Liver (tissue), 9 donors: Measurements from ENCODE around the gene PMS1. TPM values are rescaled to one million over a fixed set of nuclear protein-coding genes. Genes with fewer than 3 reads are reported as not detected.

ENCODE experiments used
- DNase-seq: peaks from one replicate; pipeline ENCODE4 v3.0.0-alpha.2; 2017; ENCODE audit warnings: low spot score
- H3K27ac ChIP-seq, 2 donors: one replicate each; pipeline ENCODE4 v1.7.0; 2013; ENCODE audit warnings: inconsistent platforms in 2 of 2, low read length in 2 of 2, control low read depth in 1 of 2, low read depth in 1 of 2, mild to moderate bottlenecking in 1 of 2
- H3K27me3 ChIP-seq, 4 donors: one replicate each; pipeline versions ENCODE4 v1.6.1 to v1.7.0; 2013; ENCODE audit warnings: low read length in 3 of 4, inconsistent platforms in 1 of 4, mild to moderate bottlenecking in 1 of 4, moderate library complexity in 1 of 4; ENCODE audit not compliant: control insufficient read depth in 4 of 4, insufficient read depth in 4 of 4
- H3K36me3 ChIP-seq, 4 donors: one replicate each; pipeline versions ENCODE4 v1.6.1 to v1.7.0; 2013; ENCODE audit warnings: low read length in 3 of 4, mild to moderate bottlenecking in 3 of 4, low read depth in 1 of 4, moderate library complexity in 1 of 4; ENCODE audit not compliant: control insufficient read depth in 4 of 4, insufficient read depth in 3 of 4
- H3K4me1 ChIP-seq, 4 donors: one replicate each; pipeline versions ENCODE4 v1.6.1 to v1.7.0; 2013; ENCODE audit warnings: low read length in 3 of 4, mild to moderate bottlenecking in 3 of 4, moderate library complexity in 1 of 4; ENCODE audit not compliant: control insufficient read depth in 4 of 4, insufficient read depth in 4 of 4
- H3K4me3 ChIP-seq, 3 donors: one replicate each; pipeline versions ENCODE4 v1.6.1 to v1.7.0; 2013; ENCODE audit warnings: low read length in 3 of 3, control low read depth in 1 of 3, low read depth in 1 of 3, mild to moderate bottlenecking in 1 of 3
- H3K9ac ChIP-seq, 2 donors: one replicate each; pipeline ENCODE4 v1.7.0; 2013; ENCODE audit warnings: low read length in 2 of 2, mild to moderate bottlenecking in 2 of 2, moderate library complexity in 2 of 2, control low read depth in 1 of 2, low read depth in 1 of 2
- H3K9me3 ChIP-seq, 4 donors: one replicate each; pipeline versions ENCODE4 v1.6.1 to v1.7.0; 2013; ENCODE audit warnings: low read length in 3 of 4; ENCODE audit not compliant: control insufficient read depth in 4 of 4
- EGR1 ChIP-seq, 2 donors: IDR thresholded peaks; 2 replicates each; pipeline ENCODE4 v1.6.1; 2016 to 2018; ENCODE audit warnings: antibody characterized with exemption in 2 of 2, low read depth in 2 of 2
- FOXA1 ChIP-seq: IDR thresholded peaks from 2 replicates; pipeline ENCODE4 v1.6.1; 2016; ENCODE audit warnings: antibody characterized with exemption
- FOXA2 ChIP-seq: IDR thresholded peaks from 2 replicates; pipeline ENCODE4 v1.6.1; 2016; ENCODE audit warnings: antibody characterized with exemption
- GABPA ChIP-seq, 2 donors: IDR thresholded peaks in 1 of 2; conservative IDR thresholded peaks in 1 of 2; 2 replicates each; pipeline ENCODE4 v1.6.1; 2016; ENCODE audit warnings: antibody characterized with exemption in 2 of 2, mild to moderate bottlenecking in 1 of 2, moderate library complexity in 1 of 2
- HNF4A ChIP-seq, 2 donors: conservative IDR thresholded peaks; 2 replicates each; pipeline ENCODE4 v1.6.1; 2016; ENCODE audit warnings: antibody characterized with exemption in 2 of 2, mild to moderate bottlenecking in 2 of 2
- HNF4G ChIP-seq: IDR thresholded peaks from 2 replicates; pipeline ENCODE4 v1.6.1; 2016; ENCODE audit warnings: antibody characterized with exemption
- JUND ChIP-seq, 2 donors: IDR thresholded peaks; 2 replicates each; pipeline ENCODE4 v1.6.1; 2016; ENCODE audit warnings: antibody characterized with exemption in 2 of 2
- NR2F2 ChIP-seq: IDR thresholded peaks from 2 replicates; pipeline ENCODE4 v1.6.1; 2016; ENCODE audit warnings: antibody characterized with exemption
- RAD21 ChIP-seq, 2 donors: IDR thresholded peaks; 2 replicates each; pipeline ENCODE4 v1.6.1; 2016; ENCODE audit warnings: antibody characterized with exemption in 2 of 2, mild to moderate bottlenecking in 2 of 2
- RXRA ChIP-seq, 2 donors: IDR thresholded peaks; 2 replicates each; pipeline ENCODE4 v1.6.1; 2017 to 2018; ENCODE audit warnings: antibody characterized with exemption in 2 of 2, mild to moderate bottlenecking in 1 of 2
- SP1 ChIP-seq: IDR thresholded peaks from 2 replicates; pipeline ENCODE4 v1.6.1; 2018; ENCODE audit warnings: antibody characterized with exemption, mild to moderate bottlenecking
- TAF1 ChIP-seq: conservative IDR thresholded peaks from 2 replicates; pipeline ENCODE4 v1.6.1; 2016; ENCODE audit warnings: antibody characterized with exemption, mild to moderate bottlenecking
- YY1 ChIP-seq: IDR thresholded peaks from 2 replicates; pipeline ENCODE4 v1.6.1; 2016; ENCODE audit warnings: antibody characterized with exemption, mild to moderate bottlenecking
- WGBS: extraction: QIAGEN DNeasy Blood & Tissue Kit; methylation state at CpG from one replicate; pipeline ENCODE4 v1.1.7; 2013; 5-methylcytosine and 5-hydroxymethylcytosine counted together
- polyA plus RNA-seq, 2 donors: library from polyadenylated mRNA; stranded (reverse) in 1 of 2; unstranded in 1 of 2; fragments of 200-250 nt in 1 of 2; fragments of >200 nt in 1 of 2; fragmentation: Nextera tagmentation in 1 of 2; extraction: Ambion mirVana in 1 of 2; gene quantifications; one replicate each; pipeline versions ENCODE4 v1.2.1 to v1.2.3, GENCODE V29; 2013 to 2015
- total RNA-seq, 2 donors: library from RNA; depleted of rRNA; stranded (reverse); fragments of >200 nt; gene quantifications; one replicate each; pipeline ENCODE4 v1.2.3, GENCODE V29; 2014
- TF ChIP-seq, protein P1 (sequence below): IDR thresholded peaks from 2 replicates; pipeline ENCODE4 v1.6.1; 2016; ENCODE audit warnings: antibody characterized with exemption
- TF ChIP-seq, protein P2 (sequence below): IDR thresholded peaks from 2 replicates; pipeline ENCODE4 v1.6.1; 2016; ENCODE audit warnings: antibody characterized with exemption
- TF ChIP-seq, protein P3 (sequence below): IDR thresholded peaks from 2 replicates; pipeline ENCODE4 v1.6.1; 2016; ENCODE audit warnings: antibody characterized with exemption, mild to moderate bottlenecking
- TF ChIP-seq, protein P4 (sequence below): fragments of 150-350 bp; IDR thresholded peaks from 2 replicates; pipeline ENCODE4 v1.5.1; 2017; ENCODE audit warnings: improper control_type of control experiment, low read depth, low read length; ENCODE audit not compliant: missing input control
- TF ChIP-seq, protein P5 (sequence below): IDR thresholded peaks from 2 replicates; pipeline ENCODE4 v1.6.1; 2016; ENCODE audit warnings: antibody characterized with exemption
- donor health status: healthy.
- donor health status: healthy.
- donor health status: healthy.
- donor health status: healthy.
- donor health status: healthy.

The PMS1 gene
- total and polyA plus RNA-seq, 4 donors = 3.0 to 19.2 (median 8.7) TPM

DNA sequence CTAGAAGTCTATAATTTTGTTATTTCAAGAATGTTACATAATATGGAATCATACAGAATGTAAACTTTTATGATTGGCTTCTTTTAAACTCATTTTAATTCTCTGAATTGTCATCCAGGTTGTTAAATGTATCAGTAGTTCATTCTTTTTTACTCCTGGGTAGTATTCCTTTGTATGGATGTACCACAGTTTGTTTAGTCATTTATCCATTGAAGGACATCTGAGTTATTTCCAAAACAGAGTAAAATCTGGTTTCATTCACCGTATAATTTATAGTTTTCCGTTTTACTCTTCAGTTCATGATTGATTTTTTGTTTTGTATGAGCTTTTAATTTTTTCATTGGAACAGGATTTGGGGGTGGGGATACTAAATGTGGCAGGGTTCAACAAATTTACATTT is 132.4 kb downstream of the PMS1 start:
- Histone ChIP-seq H3K9me3 (no peaks in the 10 kb centered on the region), H3K4me3 (no peak overlapping the region), H3K4me1 (peaks cover 0 to 1% (median 0%) of the 10 kb centered on the region in 4 donors), H3K36me3 (no peaks in the 10 kb centered on the region), H3K9ac (no peak overlapping the region), H3K27ac (no peak overlapping the region), H3K27me3 (no peaks in the 10 kb centered on the region)
- DNase-seq = no peak
- TF ChIP-seq YY1 (no peak), HNF4G (no peak), EGR1 (IDR thresholded peaks at IDR 0.05; ENCODE audit: low read depth in 2 of 2) (no peak), TAF1 (no peak), JUND (IDR thresholded peaks at IDR 0.05) (no peak), RAD21 (IDR thresholded peaks at IDR 0.05) (no peak), NR2F2 (no peak), FOXA1 (no peak), HNF4A (conservative IDR thresholded peaks at IDR 0.05) (no peak), GABPA (IDR thresholded peaks at IDR 0.05 in 1 of 2, conservative IDR thresholded peaks at IDR 0.05 in 1 of 2) (no peak), RXRA (IDR thresholded peaks at IDR 0.05) (no peak), FOXA2 (no peak), SP1 (no peak)
- TF ChIP-seq, protein P1, sequence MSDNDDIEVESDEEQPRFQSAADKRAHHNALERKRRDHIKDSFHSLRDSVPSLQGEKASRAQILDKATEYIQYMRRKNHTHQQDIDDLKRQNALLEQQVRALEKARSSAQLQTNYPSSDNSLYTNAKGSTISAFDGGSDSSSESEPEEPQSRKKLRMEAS = no peak
- TF ChIP-seq, protein P2, sequence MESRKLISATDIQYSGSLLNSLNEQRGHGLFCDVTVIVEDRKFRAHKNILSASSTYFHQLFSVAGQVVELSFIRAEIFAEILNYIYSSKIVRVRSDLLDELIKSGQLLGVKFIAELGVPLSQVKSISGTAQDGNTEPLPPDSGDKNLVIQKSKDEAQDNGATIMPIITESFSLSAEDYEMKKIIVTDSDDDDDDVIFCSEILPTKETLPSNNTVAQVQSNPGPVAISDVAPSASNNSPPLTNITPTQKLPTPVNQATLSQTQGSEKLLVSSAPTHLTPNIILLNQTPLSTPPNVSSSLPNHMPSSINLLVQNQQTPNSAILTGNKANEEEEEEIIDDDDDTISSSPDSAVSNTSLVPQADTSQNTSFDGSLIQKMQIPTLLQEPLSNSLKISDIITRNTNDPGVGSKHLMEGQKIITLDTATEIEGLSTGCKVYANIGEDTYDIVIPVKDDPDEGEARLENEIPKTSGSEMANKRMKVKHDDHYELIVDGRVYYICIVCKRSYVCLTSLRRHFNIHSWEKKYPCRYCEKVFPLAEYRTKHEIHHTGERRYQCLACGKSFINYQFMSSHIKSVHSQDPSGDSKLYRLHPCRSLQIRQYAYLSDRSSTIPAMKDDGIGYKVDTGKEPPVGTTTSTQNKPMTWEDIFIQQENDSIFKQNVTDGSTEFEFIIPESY = no peak
- TF ChIP-seq, protein P3, sequence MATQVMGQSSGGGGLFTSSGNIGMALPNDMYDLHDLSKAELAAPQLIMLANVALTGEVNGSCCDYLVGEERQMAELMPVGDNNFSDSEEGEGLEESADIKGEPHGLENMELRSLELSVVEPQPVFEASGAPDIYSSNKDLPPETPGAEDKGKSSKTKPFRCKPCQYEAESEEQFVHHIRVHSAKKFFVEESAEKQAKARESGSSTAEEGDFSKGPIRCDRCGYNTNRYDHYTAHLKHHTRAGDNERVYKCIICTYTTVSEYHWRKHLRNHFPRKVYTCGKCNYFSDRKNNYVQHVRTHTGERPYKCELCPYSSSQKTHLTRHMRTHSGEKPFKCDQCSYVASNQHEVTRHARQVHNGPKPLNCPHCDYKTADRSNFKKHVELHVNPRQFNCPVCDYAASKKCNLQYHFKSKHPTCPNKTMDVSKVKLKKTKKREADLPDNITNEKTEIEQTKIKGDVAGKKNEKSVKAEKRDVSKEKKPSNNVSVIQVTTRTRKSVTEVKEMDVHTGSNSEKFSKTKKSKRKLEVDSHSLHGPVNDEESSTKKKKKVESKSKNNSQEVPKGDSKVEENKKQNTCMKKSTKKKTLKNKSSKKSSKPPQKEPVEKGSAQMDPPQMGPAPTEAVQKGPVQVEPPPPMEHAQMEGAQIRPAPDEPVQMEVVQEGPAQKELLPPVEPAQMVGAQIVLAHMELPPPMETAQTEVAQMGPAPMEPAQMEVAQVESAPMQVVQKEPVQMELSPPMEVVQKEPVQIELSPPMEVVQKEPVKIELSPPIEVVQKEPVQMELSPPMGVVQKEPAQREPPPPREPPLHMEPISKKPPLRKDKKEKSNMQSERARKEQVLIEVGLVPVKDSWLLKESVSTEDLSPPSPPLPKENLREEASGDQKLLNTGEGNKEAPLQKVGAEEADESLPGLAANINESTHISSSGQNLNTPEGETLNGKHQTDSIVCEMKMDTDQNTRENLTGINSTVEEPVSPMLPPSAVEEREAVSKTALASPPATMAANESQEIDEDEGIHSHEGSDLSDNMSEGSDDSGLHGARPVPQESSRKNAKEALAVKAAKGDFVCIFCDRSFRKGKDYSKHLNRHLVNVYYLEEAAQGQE = no peak
- TF ChIP-seq, protein P4, sequence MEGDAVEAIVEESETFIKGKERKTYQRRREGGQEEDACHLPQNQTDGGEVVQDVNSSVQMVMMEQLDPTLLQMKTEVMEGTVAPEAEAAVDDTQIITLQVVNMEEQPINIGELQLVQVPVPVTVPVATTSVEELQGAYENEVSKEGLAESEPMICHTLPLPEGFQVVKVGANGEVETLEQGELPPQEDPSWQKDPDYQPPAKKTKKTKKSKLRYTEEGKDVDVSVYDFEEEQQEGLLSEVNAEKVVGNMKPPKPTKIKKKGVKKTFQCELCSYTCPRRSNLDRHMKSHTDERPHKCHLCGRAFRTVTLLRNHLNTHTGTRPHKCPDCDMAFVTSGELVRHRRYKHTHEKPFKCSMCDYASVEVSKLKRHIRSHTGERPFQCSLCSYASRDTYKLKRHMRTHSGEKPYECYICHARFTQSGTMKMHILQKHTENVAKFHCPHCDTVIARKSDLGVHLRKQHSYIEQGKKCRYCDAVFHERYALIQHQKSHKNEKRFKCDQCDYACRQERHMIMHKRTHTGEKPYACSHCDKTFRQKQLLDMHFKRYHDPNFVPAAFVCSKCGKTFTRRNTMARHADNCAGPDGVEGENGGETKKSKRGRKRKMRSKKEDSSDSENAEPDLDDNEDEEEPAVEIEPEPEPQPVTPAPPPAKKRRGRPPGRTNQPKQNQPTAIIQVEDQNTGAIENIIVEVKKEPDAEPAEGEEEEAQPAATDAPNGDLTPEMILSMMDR = no peak
- TF ChIP-seq, protein P5, sequence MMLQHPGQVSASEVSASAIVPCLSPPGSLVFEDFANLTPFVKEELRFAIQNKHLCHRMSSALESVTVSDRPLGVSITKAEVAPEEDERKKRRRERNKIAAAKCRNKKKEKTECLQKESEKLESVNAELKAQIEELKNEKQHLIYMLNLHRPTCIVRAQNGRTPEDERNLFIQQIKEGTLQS = no peak
- WGBS = 77% methylated on average over 2 of the region's 2 CpGs

Other genes starting within 250 kb of the PMS1 start
- 100 to 1,000 TPM; 231 to 572 TPM for gene SLC40A1, start 203.7 kb upstream of the PMS1 start, total RNA-seq
- 100 to 1,000 TPM in 1 of 2 donors, 10 to 100 TPM in 1; 97.4 to 105 TPM for gene SLC40A1, start 203.7 kb upstream of the PMS1 start, polyA plus RNA-seq
- gene ASNSD1, start 123.0 kb upstream of the PMS1 start, total RNA-seq = 10 to 100 TPM; 30.3 to 33.0 TPM
- 10 to 100 TPM; 19.8 to 20.8 TPM for gene ASNSD1, start 123.0 kb upstream of the PMS1 start, polyA plus RNA-seq
- 1 to 10 TPM; 3.6 to 8.4 TPM for gene ANKAR, start 109.8 kb upstream of the PMS1 start, total RNA-seq
- 1 to 10 TPM in 1 of 2 donors, under 1 TPM in 1; 0.46 to 5.0 TPM for gene ANKAR, start 109.8 kb upstream of the PMS1 start, polyA plus RNA-seq
- gene OSGEPL1, start 21.7 kb upstream of the PMS1 start, total RNA-seq = 1 to 10 TPM; 5.4 to 5.6 TPM
- 1 to 10 TPM; 2.9 to 5.3 TPM for gene OSGEPL1, start 21.7 kb upstream of the PMS1 start, polyA plus RNA-seq
- gene ORMDL1, start 111 bp upstream of the PMS1 start, total RNA-seq = 10 to 100 TPM; 24.0 to 44.4 TPM
- 10 to 100 TPM; 22.1 to 64.9 TPM for gene ORMDL1, start 111 bp upstream of the PMS1 start, polyA plus RNA-seq